Measurements from ENCODE around the gene MED27. TPM values are rescaled to one million over a fixed set of nuclear protein-coding genes. Genes with fewer than 3 reads are reported as not detected.

MED27 gene
- total and polyA plus RNA-seq, 9 of the 15 experiments (the other 6 are each of a cell fraction or from before 2014, with no cell fraction given), result 24.4 to 91.0 (median 36.1) TPM

- ChIA-PET POLR2A (interaction anchor here (0.7 kb wide), 1 partner anchor 177 kb away, joined by 3 read pairs; no protein-coding TSS in a partner anchor), CTCF (ENCODE audit: low intra/inter-chr PET ratio) (interaction anchor here (0.6 kb wide), 1 partner anchor 1587 kb away, joined by 3 read pairs; no protein-coding TSS in a partner anchor)
- Histone ChIP-seq H3K79me2 (ENCODE audit: control insufficient read depth, insufficient read depth, low read length) (peaks cover 11% of the 10 kb centered on the region; the same call in 1 of the 3 replicates), H4K20me1 (replicated peaks; ENCODE audit: control insufficient read depth, insufficient read depth, low read length) (peaks cover 8% of the 10 kb centered on the region), H3K9ac (ENCODE audit: insufficient read depth in 1 of 2, low read depth in 2 of 2, low read length in 2 of 2) (no peak overlapping the region), H3K9me3 (replicated peaks; ENCODE audit: control insufficient read depth, insufficient read depth, low read depth, low read length) (no peaks in the 10 kb centered on the region), H3K27me3 (ENCODE audit: control insufficient read depth in 2 of 2, insufficient read depth in 2 of 2, low read length in 2 of 2) (no peaks in the 10 kb centered on the region), H3K4me2 (ENCODE audit: insufficient read depth, low read length) (no peak overlapping the region), H3K4me3 (no peak overlapping the region), H3K4me1 (replicated peaks in 1 of 2; ENCODE audit: control insufficient read depth in 2 of 2, insufficient read depth in 2 of 2, low read length in 2 of 2) (peaks cover 0 to 20% of the 10 kb centered on the region in 2 experiments; a peak in 3 of 5 replicates), H3K9me1 (ENCODE audit: control insufficient read depth, insufficient read depth, low read length) (no peaks in the 10 kb centered on the region), H2AFZ (ENCODE audit: low read depth, low read length) (no peak overlapping the region), H3K27ac (ENCODE audit: extremely low read depth, low read depth, low read length) (no peak overlapping the region; the same call in 2 of the 3 replicates), H3K36me3 (ENCODE audit: control insufficient read depth, insufficient read depth, low read length) (no peaks in the 10 kb centered on the region)
- no TSS peak for BruUV-seq (replicated peaks)
- in situ Hi-C loops (cut with MboI) (no loop called here), intact Hi-C loops (cut with micrococcal nuclease) (no loop called here)
- 80% methylated on average over 9 of the region's 9 CpGs for WGBS (ENCODE audit: insufficient coverage, low coverage, missing lambda C conversion rate)
- FAIRE-seq, result no peak
- ATAC-seq, result no peak
- DNase-seq (ENCODE audit: extremely low read depth in 1 of 4, low spot score in 3 of 4), result no peak
- TF ChIP-seq NR2F6 (CRISPR knock-in tag; IDR thresholded peaks at IDR 0.05) (no peak), TCFL5 (CRISPR knock-in tag; conservative IDR thresholded peaks at IDR 0.05) (no peak), MED1 (CRISPR knock-in tag; IDR thresholded peaks at IDR 0.05; ENCODE audit: borderline replicate concordance) (no peak), PTBP1 (IDR thresholded peaks at IDR 0.05; ENCODE audit: low read depth, low read length) (no peak), U2AF1 (optimal IDR thresholded peaks at IDR 0.05; ENCODE audit: low read depth, low read length) (no peak), ATF6 (CRISPR knock-in tag; IDR thresholded peaks at IDR 0.05) (no peak), U2AF2 (optimal IDR thresholded peaks at IDR 0.05; ENCODE audit: low read depth, low read length) (no peak), ZNF41 (CRISPR knock-in tag; conservative IDR thresholded peaks at IDR 0.05) (no peak), TBL1XR1 (IDR thresholded peaks at IDR 0.05; ENCODE audit: low read length in 2 of 2) (no peak)
- TF ChIP-seq, protein P1, sequence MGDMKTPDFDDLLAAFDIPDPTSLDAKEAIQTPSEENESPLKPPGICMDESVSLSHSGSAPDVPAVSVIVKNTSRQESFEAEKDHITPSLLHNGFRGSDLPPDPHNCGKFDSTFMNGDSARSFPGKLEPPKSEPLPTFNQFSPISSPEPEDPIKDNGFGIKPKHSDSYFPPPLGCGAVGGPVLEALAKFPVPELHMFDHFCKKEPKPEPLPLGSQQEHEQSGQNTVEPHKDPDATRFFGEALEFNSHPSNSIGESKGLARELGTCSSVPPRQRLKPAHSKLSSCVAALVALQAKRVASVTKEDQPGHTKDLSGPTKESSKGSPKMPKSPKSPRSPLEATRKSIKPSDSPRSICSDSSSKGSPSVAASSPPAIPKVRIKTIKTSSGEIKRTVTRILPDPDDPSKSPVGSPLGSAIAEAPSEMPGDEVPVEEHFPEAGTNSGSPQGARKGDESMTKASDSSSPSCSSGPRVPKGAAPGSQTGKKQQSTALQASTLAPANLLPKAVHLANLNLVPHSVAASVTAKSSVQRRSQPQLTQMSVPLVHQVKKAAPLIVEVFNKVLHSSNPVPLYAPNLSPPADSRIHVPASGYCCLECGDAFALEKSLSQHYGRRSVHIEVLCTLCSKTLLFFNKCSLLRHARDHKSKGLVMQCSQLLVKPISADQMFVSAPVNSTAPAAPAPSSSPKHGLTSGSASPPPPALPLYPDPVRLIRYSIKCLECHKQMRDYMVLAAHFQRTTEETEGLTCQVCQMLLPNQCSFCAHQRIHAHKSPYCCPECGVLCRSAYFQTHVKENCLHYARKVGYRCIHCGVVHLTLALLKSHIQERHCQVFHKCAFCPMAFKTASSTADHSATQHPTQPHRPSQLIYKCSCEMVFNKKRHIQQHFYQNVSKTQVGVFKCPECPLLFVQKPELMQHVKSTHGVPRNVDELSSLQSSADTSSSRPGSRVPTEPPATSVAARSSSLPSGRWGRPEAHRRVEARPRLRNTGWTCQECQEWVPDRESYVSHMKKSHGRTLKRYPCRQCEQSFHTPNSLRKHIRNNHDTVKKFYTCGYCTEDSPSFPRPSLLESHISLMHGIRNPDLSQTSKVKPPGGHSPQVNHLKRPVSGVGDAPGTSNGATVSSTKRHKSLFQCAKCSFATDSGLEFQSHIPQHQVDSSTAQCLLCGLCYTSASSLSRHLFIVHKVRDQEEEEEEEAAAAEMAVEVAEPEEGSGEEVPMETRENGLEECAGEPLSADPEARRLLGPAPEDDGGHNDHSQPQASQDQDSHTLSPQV (IDR thresholded peaks at IDR 0.05), result no peak
- TF ChIP-seq, protein P2, sequence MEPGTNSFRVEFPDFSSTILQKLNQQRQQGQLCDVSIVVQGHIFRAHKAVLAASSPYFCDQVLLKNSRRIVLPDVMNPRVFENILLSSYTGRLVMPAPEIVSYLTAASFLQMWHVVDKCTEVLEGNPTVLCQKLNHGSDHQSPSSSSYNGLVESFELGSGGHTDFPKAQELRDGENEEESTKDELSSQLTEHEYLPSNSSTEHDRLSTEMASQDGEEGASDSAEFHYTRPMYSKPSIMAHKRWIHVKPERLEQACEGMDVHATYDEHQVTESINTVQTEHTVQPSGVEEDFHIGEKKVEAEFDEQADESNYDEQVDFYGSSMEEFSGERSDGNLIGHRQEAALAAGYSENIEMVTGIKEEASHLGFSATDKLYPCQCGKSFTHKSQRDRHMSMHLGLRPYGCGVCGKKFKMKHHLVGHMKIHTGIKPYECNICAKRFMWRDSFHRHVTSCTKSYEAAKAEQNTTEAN (CRISPR knock-in tag; IDR thresholded peaks at IDR 0.05), result no peak
These were observed 37.9 kb downstream of the MED27 start for GRCh38 chr9:132041798-132042197.

Measured in K562 (cell line).